HepG2 (cell line): ENCODE results near the gene IL6R. TPM values are rescaled to one million over a fixed set of nuclear protein-coding genes. Genes with fewer than 3 reads are reported as not detected.

ENCODE experiments used
- ARNT ChIP-seq: fragments of 450-650 bp; IDR thresholded peaks from 2 replicates; pipeline ENCODE4 v1.6.1; 2017
- CBX5 ChIP-seq: sonication (generic); formaldehyde crosslinking; IDR thresholded peaks from 2 replicates; pipeline ENCODE4 v1.4.0; 2020; ENCODE audit warnings: missing genetic modification reagents, borderline replicate concordance
- CCDC6 ChIP-seq: sonication (generic); formaldehyde crosslinking; IDR thresholded peaks from 2 replicates; pipeline ENCODE4 v1.8.1; 2022; ENCODE audit warnings: mild to moderate bottlenecking, missing genetic modification reagents, moderate library complexity
- FOXO4 ChIP-seq: sonication (generic); formaldehyde crosslinking; conservative IDR thresholded peaks from 2 replicates; pipeline ENCODE4 v1.8.1; 2023; ENCODE audit warnings: missing genetic modification reagents
- HOMEZ ChIP-seq: IDR thresholded peaks from 2 replicates; pipeline ENCODE4 v1.6.1; 2016; ENCODE audit warnings: low read depth
- JUND ChIP-seq: sonication (generic); formaldehyde crosslinking; IDR thresholded peaks from 2 replicates; pipeline ENCODE4 v1.8.0; 2022; ENCODE audit warnings: mild to moderate bottlenecking, missing genetic modification reagents
- MBD4 ChIP-seq: IDR thresholded peaks from 2 replicates; pipeline ENCODE4 v1.6.1; 2012; ENCODE audit warnings: low read length, inconsistent platforms, borderline replicate concordance
- NFE2L1 ChIP-seq: sonication (generic); formaldehyde crosslinking; IDR thresholded peaks from 2 replicates; pipeline ENCODE4 v1.4.0; 2020; ENCODE audit warnings: missing genetic modification reagents, mild to moderate bottlenecking, borderline replicate concordance
- RARA ChIP-seq: IDR thresholded peaks from 2 replicates; pipeline ENCODE4 v1.6.1; 2016; ENCODE audit warnings: missing genetic modification reagents, missing compliant biosample characterization
- RBM39 ChIP-seq: fragments of 200-400 bp; formaldehyde crosslinking; IDR thresholded peaks from one replicate; pipeline ENCODE4 v1.6.1; 2018; ENCODE audit warnings: antibody characterized with exemption, mild to moderate bottlenecking, low read depth, low read length; ENCODE audit not compliant: poor library complexity, severe bottlenecking
- SALL1 ChIP-seq: sonication (generic); formaldehyde crosslinking; IDR thresholded peaks from 2 replicates; pipeline ENCODE4 v1.8.0; 2022; ENCODE audit warnings: mild to moderate bottlenecking, missing genetic modification reagents
- SCMH1 ChIP-seq: sonication (generic); formaldehyde crosslinking; IDR thresholded peaks from 2 replicates; pipeline ENCODE4 v1.9.0; 2021; ENCODE audit warnings: missing genetic modification reagents, mild to moderate bottlenecking, borderline replicate concordance
- SNAPC5 ChIP-seq: sonication (generic); formaldehyde crosslinking; IDR thresholded peaks from 2 replicates; pipeline ENCODE4 v1.8.1; 2023; ENCODE audit warnings: mild to moderate bottlenecking, missing genetic modification reagents, borderline replicate concordance
- TFDP2 ChIP-seq: sonication (generic); formaldehyde crosslinking; IDR thresholded peaks from 2 replicates; pipeline ENCODE4 v1.4.0; 2020; ENCODE audit warnings: missing genetic modification reagents
- ZBTB21 ChIP-seq: sonication (generic); formaldehyde crosslinking; IDR thresholded peaks from 2 replicates; pipeline ENCODE4 v1.4.0; 2020; ENCODE audit warnings: missing genetic modification reagents
- ZNF232 ChIP-seq: sonication (generic); formaldehyde crosslinking; IDR thresholded peaks from 2 replicates; pipeline ENCODE4 v1.4.0; 2020; ENCODE audit warnings: missing genetic modification reagents, borderline replicate concordance
- ZNF687 ChIP-seq: sonication (generic); formaldehyde crosslinking; IDR thresholded peaks from 2 replicates; pipeline ENCODE4 v1.5.1; 2020; ENCODE audit warnings: mild to moderate bottlenecking, missing genetic modification reagents, moderate library complexity
- ZNF761 ChIP-seq: sonication (generic); formaldehyde crosslinking; conservative IDR thresholded peaks from 2 replicates; pipeline ENCODE4 v1.4.0; 2020; ENCODE audit warnings: mild to moderate bottlenecking, missing genetic modification reagents
- ZNF772 ChIP-seq: sonication (generic); formaldehyde crosslinking; IDR thresholded peaks from 2 replicates; pipeline ENCODE4 v1.5.0; 2020; ENCODE audit warnings: mild to moderate bottlenecking, missing genetic modification reagents
- ZNF816 ChIP-seq: sonication (generic); formaldehyde crosslinking; IDR thresholded peaks from 2 replicates; pipeline ENCODE4 v1.8.0; 2022; ENCODE audit warnings: missing genetic modification reagents, mild to moderate bottlenecking, borderline replicate concordance
- polyA plus RNA-seq, 8 experiments: library from polyadenylated mRNA; depleted of rRNA in 3 of 8; stranded (reverse) in 7 of 8; unstranded in 1 of 8; fragments of >200 nt; fragmentation: Illumina TruSeq in 4 of 8; extraction: Trizol in 4 of 8; gene quantifications; 2 replicates each; pipeline versions ENCODE4 v1.2.1 to v1.2.3, GENCODE V29; 2011 to 2016; ENCODE audit warnings: low read depth in 4 of 8, missing spikeins in 1 of 8, mixed read lengths in 1 of 8; ENCODE audit not compliant: insufficient read depth in 1 of 8
- total RNA-seq, 5 experiments: library from RNA; depleted of rRNA; stranded (reverse); fragments of >200 nt; fragmentation: Illumina TruSeq; extraction: Trizol; gene quantifications; 2 replicates each; pipeline ENCODE4 v1.2.3, GENCODE V29; 2016; ENCODE audit warnings: low read depth in 1 of 5

IL6R gene
- total and polyA plus RNA-seq, 2 of the 13 experiments (the other 11 are each of a cell fraction or from before 2014, with no cell fraction given), result 5.0 to 24.5 TPM

GRCh38 chr1:154418062-154418921 is 13.1 kb downstream of the IL6R start (continued):
- TF ChIP-seq HOMEZ (CRISPR knock-in tag) (peak; percentile 45; the same call in 1 of the 2 replicates), ZNF232 (CRISPR knock-in tag) (peak; percentile 91), SCMH1 (CRISPR knock-in tag) (no peak), ARNT (no peak), RBM39 (no peak), TFDP2 (CRISPR knock-in tag) (peak; percentile 1; the same call in 1 of the 2 replicates), SNAPC5 (no peak), SALL1 (CRISPR knock-in tag) (peak; percentile 99), ZNF687 (CRISPR knock-in tag) (peak; percentile 90), RARA (CRISPR knock-in tag) (peak; percentile 94), MBD4 (no peak; the same call in 1 of the 2 replicates), CCDC6 (CRISPR knock-in tag) (peak; percentile 77; the same call in 1 of the 2 replicates), CBX5 (peak; percentile 83), FOXO4 (CRISPR knock-in tag) (no peak), ZNF761 (CRISPR knock-in tag) (peak; percentile 84; the same call in 1 of the 2 replicates), ZNF816 (CRISPR knock-in tag) (peak; percentile 35; the same call in 1 of the 2 replicates), ZNF772 (CRISPR knock-in tag) (peak; percentile 87), NFE2L1 (CRISPR knock-in tag) (no peak), ZBTB21 (no peak; the same call in 1 of the 2 replicates), JUND (CRISPR knock-in tag) (peak; percentile 96)
